NOMO-1 (cell line): ENCODE results near the gene KRTAP26-1.

Source experiments
- DNase-seq, 2 experiments: peaks; one replicate each; lab custom pipeline; 2025; ENCODE audit not compliant: unreplicated experiment in 2 of 2; lab: John Stamatoyannopoulos, UW

Gene KRTAP26-1

GRCh38 chr21:30271611-30272010 is 48.5 kb downstream of the KRTAP26-1 start:
- DNase-seq = no peak

- no peak for DNase-seq
These were observed 49.0 kb downstream of the KRTAP26-1 start for GRCh38 chr21:30271156-30271555.

- DNase-seq = no peak
These were observed 50.1 kb downstream of the KRTAP26-1 start for GRCh38 chr21:30269803-30270530.
